SK-N-SH (cell line): ENCODE measurements around the gene SEC24D. TPM values are rescaled to one million over a fixed set of nuclear protein-coding genes. Genes with fewer than 3 reads are reported as not detected.

Source experiments
- CTCF ChIA-PET: fragments of 300-600, 350-600 bp; formaldehyde crosslinking; extraction: SDS; loops from one replicate; lab custom pipeline; 2021; lab: Yijun Ruan, JAX
- POLR2A ChIA-PET: fragments of 350-600 bp; sonication (Branson Sonifier 250); formaldehyde crosslinking; extraction: SDS; loops from one replicate; lab custom pipeline; 2020; ENCODE audit warnings: antibody characterized with exemption, inconsistent platforms; lab: Yijun Ruan, JAX
- DNase-seq: peaks from one replicate; pipeline ENCODE4 v3.0.0; 2012
- H2AFZ ChIP-seq: fragments of 200-600 bp; sonication (generic); 2 replicates; pipeline ENCODE4 v1.8.1; 2016; ENCODE audit warnings: antibody characterized with exemption, mild to moderate bottlenecking, low read depth
- H3F3A ChIP-seq: fragments of 200-600 bp; sonication (generic); replicated peaks from 2 replicates; pipeline ENCODE3; 2016; ENCODE audit warnings: antibody characterized with exemption, mild to moderate bottlenecking; ENCODE audit not compliant: insufficient read depth
- H3K27ac ChIP-seq, 2 experiments: fragments of 200-500 bp in 1 of 2; fragments of 200-600 bp in 1 of 2; sonication (Bioruptor generic) in 1 of 2; sonication (generic), shearing (Covaris generic) in 1 of 2; 2 replicates each; pipeline versions ENCODE4 v1.5.1 to v1.6.1; 2014 to 2016; ENCODE audit warnings: low read depth in 2 of 2, inconsistent platforms in 1 of 2, low read length in 1 of 2, mild to moderate bottlenecking in 1 of 2, mixed read lengths in 1 of 2
- H3K27me3 ChIP-seq: fragments of 200-600 bp; sonication (generic), shearing (Covaris generic); 2 replicates; pipeline ENCODE4 v1.6.1; 2016; ENCODE audit warnings: mixed run types; ENCODE audit not compliant: insufficient read depth
- H3K36me3 ChIP-seq, 2 experiments: fragments of 200-500 bp in 1 of 2; fragments of 200-600 bp in 1 of 2; sonication (Bioruptor generic) in 1 of 2; sonication (generic) in 1 of 2; replicated peaks in 1 of 2; 2 replicates each; pipeline versions ENCODE3 to v1.5.1; 2014 to 2016; ENCODE audit warnings: low read length in 1 of 2, mild to moderate bottlenecking in 1 of 2; ENCODE audit not compliant: insufficient read depth in 2 of 2, control insufficient read depth in 1 of 2
- H3K4me1 ChIP-seq, 2 experiments: fragments of 200-500 bp in 1 of 2; fragments of 200-600 bp in 1 of 2; sonication (Bioruptor generic) in 1 of 2; sonication (generic), shearing (Covaris generic) in 1 of 2; 2 replicates each; pipeline versions ENCODE4 v1.5.1 to v1.6.1; 2014 to 2016; ENCODE audit warnings: low read depth in 1 of 2, low read length in 1 of 2, mixed run types in 1 of 2; ENCODE audit not compliant: insufficient read depth in 2 of 2, control insufficient read depth in 1 of 2
- H3K4me2 ChIP-seq: fragments of 200-600 bp; sonication (generic), shearing (Covaris generic); 2 replicates; pipeline ENCODE4 v1.6.1; 2017; ENCODE audit warnings: mixed run types
- H3K4me3 ChIP-seq, 2 experiments: fragments of 200-500 bp in 1 of 2; fragments of 200-600 bp in 1 of 2; sonication (Bioruptor generic) in 1 of 2; sonication (generic), shearing (Covaris generic) in 1 of 2; 2 replicates each; pipeline versions ENCODE4 v1.5.1 to v1.8.1; 2014 to 2016; ENCODE audit warnings: low read depth in 2 of 2, inconsistent platforms in 1 of 2, low read length in 1 of 2, mild to moderate bottlenecking in 1 of 2, mixed read lengths in 1 of 2, moderate library complexity in 1 of 2
- H3K79me2 ChIP-seq: fragments of 200-600 bp; sonication (generic); 2 replicates; pipeline ENCODE4 v1.8.1; 2017; ENCODE audit warnings: mild to moderate bottlenecking; ENCODE audit not compliant: insufficient read depth
- H3K9ac ChIP-seq: fragments of 200-600 bp; sonication (generic); 2 replicates; pipeline ENCODE4 v1.6.1; 2017; ENCODE audit warnings: mixed run types
- H3K9me2 ChIP-seq: fragments of 200-600 bp; sonication (generic); 2 replicates; pipeline ENCODE4 v1.6.1; 2017; ENCODE audit warnings: mixed run types
- H3K9me3 ChIP-seq: fragments of 200-600 bp; sonication (generic); 2 replicates; pipeline ENCODE4 v1.6.1; 2017; ENCODE audit warnings: mixed run types, mild to moderate bottlenecking, moderate library complexity
- H4K20me1 ChIP-seq: fragments of 200-600 bp; sonication (generic); 2 replicates; pipeline ENCODE4 v1.6.1; 2017; ENCODE audit warnings: mild to moderate bottlenecking, mixed run types; ENCODE audit not compliant: insufficient read depth
- EP300 ChIP-seq, 2 experiments: IDR thresholded peaks; 2 replicates each; pipeline versions ENCODE4 v1.4.0 to v1.6.1; 2012; ENCODE audit warnings: borderline replicate concordance in 1 of 2, low read depth in 1 of 2, low read length in 1 of 2
- JUND ChIP-seq: IDR thresholded peaks from 2 replicates; pipeline ENCODE4 v1.4.0; 2012
- MEF2A ChIP-seq: IDR thresholded peaks from 2 replicates; pipeline ENCODE4 v1.4.0; 2012; ENCODE audit warnings: low read depth, borderline replicate concordance
- NFIC ChIP-seq: IDR thresholded peaks from 2 replicates; pipeline ENCODE4 v1.4.0; 2012; ENCODE audit warnings: borderline replicate concordance
- RXRA ChIP-seq: IDR thresholded peaks from 2 replicates; pipeline ENCODE4 v1.4.0; 2012; ENCODE audit warnings: low read depth, mild to moderate bottlenecking, borderline replicate concordance
- TAF1 ChIP-seq: IDR thresholded peaks from 2 replicates; pipeline ENCODE4 v1.6.1; 2012; ENCODE audit warnings: low read depth, mild to moderate bottlenecking, low read length, moderate library complexity, borderline replicate concordance
- TCF12 ChIP-seq: IDR thresholded peaks from 2 replicates; pipeline ENCODE4 v1.4.0; 2012
- TEAD4 ChIP-seq: IDR thresholded peaks from 2 replicates; pipeline ENCODE4 v1.4.0; 2012; ENCODE audit warnings: mild to moderate bottlenecking, borderline replicate concordance; ENCODE audit not compliant: insufficient read depth
- WGBS: methylation state at CpG from one replicate; pipeline ENCODE4 v1.1.6; 2017; ENCODE audit warnings: low lambda C conversion rate; 5-methylcytosine and 5-hydroxymethylcytosine counted together
- polyA plus RNA-seq, 3 experiments: library from polyadenylated mRNA; depleted of rRNA; stranded (reverse); fragments of >200 nt; gene quantifications; 2 replicates each; pipeline ENCODE4 v1.2.3, GENCODE V29; 2012
- TF ChIP-seq, protein P1 (sequence below): IDR thresholded peaks from 2 replicates; pipeline ENCODE4; 2012

The SEC24D gene
- polyA plus RNA-seq, 1 of the 3 experiments (the other 2 are of a cell fraction): 32.2 TPM

DNA sequence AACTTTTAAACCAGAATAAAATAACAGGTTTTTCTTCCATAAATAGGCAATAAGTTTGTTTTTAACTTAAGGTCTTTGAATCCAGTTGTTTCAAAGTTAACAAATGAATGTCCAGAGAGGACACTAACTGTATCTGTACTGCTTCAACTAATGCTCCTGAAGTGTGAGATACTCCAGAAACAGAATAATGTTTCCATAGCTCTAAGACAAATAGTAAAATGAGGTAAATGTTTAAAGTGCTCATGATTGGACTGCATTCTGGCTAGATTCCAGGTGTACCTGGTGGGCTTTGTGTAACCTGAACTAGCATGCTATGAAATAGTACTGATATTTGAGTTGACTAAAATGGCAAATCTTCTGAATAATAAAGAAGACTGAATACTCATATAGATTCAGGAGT, 99.0 kb downstream of the SEC24D start:
- Histone ChIP-seq H4K20me1 (no peaks in the 10 kb centered on the region), H3K27me3 (no peaks in the 10 kb centered on the region), H3F3A (peaks cover 27% of the 10 kb centered on the region), H3K27ac (peak overlapping the region; percentile 3 to 58; a peak in 2 of 4 replicates), H3K79me2 (peaks cover 19% of the 10 kb centered on the region), H3K4me1 (peaks cover 0 to 18% of the 10 kb centered on the region in 2 experiments; a peak in 2 of 4 replicates), H3K36me3 (peaks cover 76 to 88% of the 10 kb centered on the region in 2 experiments), H3K4me3 (no peak overlapping the region), H3K9ac (no peak overlapping the region), H3K4me2 (no peak overlapping the region), H3K9me3 (no peaks in the 10 kb centered on the region), H3K9me2 (no peaks in the 10 kb centered on the region), H2AFZ (no peak overlapping the region)
- ChIA-PET CTCF (interaction anchor here (0.6 to 1.2 kb wide), 3 partner anchors 10 to 248 kb away, joined by 3 read pairs; no protein-coding TSS in a partner anchor), POLR2A (no interaction called here)
- DNase-seq: no peak
- no peak for TF ChIP-seq TEAD4
- no peak for TF ChIP-seq EP300 (IDR thresholded peaks at IDR 0.05; ENCODE audit: borderline replicate concordance in 1 of 2, low read depth in 1 of 2, low read length in 1 of 2)

DNA sequence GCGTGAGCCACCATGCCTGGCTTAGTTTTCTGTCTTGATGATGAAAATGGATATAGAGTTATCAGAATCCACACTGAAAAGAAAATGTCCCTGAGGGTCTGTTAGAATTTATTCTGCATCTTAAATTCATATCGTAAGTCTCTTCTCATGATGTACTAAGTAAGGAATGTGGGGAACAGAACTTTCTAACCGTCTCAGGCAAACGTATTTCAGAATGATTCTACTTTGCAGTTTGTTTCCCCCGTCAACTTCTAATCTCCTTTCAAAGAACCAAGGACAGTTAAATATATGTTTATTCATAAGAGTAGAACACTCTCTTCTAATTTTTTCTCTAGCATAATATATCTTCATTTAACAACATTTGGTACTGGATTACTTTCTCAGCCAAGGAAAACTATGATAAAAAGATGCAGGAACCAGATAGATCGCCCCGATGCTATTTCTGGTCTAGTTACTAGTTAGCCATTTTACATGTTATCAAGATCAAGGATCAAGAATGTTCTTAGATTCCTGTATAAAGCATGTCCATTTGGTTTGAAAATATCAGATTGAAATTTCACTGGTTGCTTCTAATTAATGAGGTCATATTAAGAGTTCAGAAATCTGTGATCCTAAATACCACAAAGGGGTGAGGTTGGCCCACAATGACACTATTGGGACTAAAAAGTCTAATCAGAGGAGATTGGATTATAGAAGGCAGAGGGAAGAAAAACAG, 101.3 kb downstream of the SEC24D start:
- Histone ChIP-seq H3K36me3 (peaks cover 80 to 92% of the 10 kb centered on the region in 2 experiments), H3F3A (peaks cover 43% of the 10 kb centered on the region), H2AFZ (no peak overlapping the region), H3K79me2 (peaks cover 15% of the 10 kb centered on the region; the same call in 1 of the 2 replicates), H3K9me3 (no peaks in the 10 kb centered on the region), H3K9ac (no peak overlapping the region), H3K27me3 (no peaks in the 10 kb centered on the region), H4K20me1 (no peaks in the 10 kb centered on the region), H3K4me1 (peaks cover 9 to 13% of the 10 kb centered on the region in 2 experiments; a peak in 3 of 4 replicates), H3K4me3 (no peak overlapping the region), H3K9me2 (no peaks in the 10 kb centered on the region), H3K4me2 (no peak overlapping the region), H3K27ac (peak overlapping the region; percentile 59 to 64)
- ChIA-PET POLR2A (no interaction called here), CTCF (interaction anchor here (1.6 kb wide), 1 partner anchor 130 kb away, joined by 4 read pairs; no protein-coding TSS in a partner anchor)
- 0 out of 2 replicates have a peak, but pooled peaks have one; percentile 29 for TF ChIP-seq MEF2A
- TF ChIP-seq JUND: peak; percentile 22; the same call in 1 of the 2 replicates
- TF ChIP-seq, protein P1, sequence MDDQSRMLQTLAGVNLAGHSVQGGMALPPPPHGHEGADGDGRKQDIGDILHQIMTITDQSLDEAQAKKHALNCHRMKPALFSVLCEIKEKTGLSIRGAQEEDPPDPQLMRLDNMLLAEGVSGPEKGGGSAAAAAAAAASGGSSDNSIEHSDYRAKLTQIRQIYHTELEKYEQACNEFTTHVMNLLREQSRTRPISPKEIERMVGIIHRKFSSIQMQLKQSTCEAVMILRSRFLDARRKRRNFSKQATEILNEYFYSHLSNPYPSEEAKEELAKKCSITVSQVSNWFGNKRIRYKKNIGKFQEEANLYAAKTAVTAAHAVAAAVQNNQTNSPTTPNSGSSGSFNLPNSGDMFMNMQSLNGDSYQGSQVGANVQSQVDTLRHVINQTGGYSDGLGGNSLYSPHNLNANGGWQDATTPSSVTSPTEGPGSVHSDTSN: peak; percentile 17
- TF ChIP-seq NFIC: 0 out of 2 replicates have a peak, but pooled peaks have one; percentile 14
- TF ChIP-seq TAF1: no peak
- TF ChIP-seq TCF12: peak; percentile 57
- peak in 1 of 2 experiments; percentile 36; a peak in 1 of 4 replicates for TF ChIP-seq EP300 (IDR thresholded peaks at IDR 0.05; ENCODE audit: borderline replicate concordance in 1 of 2, low read depth in 1 of 2, low read length in 1 of 2)
- TF ChIP-seq RXRA: no peak
- 64% methylated on average over 7 of the region's 7 CpGs for WGBS
- DNase-seq: no peak
